AG09309 (cell line): ENCODE measurements around the gene HBEGF.

ENCODE experiments used
- DNase-seq: peaks from one replicate; pipeline ENCODE4 v3.0.0-alpha.2; 2010; ENCODE audit warnings: low read depth
- H3K4me3 ChIP-seq: 2 replicates; pipeline ENCODE4 v1.5.1; 2011; ENCODE audit warnings: mild to moderate bottlenecking, low read depth, low read length, moderate library complexity; ENCODE audit not compliant: control insufficient read depth
- CTCF ChIP-seq: IDR thresholded peaks from 2 replicates; pipeline ENCODE4 v1.5.1; 2011; ENCODE audit warnings: mild to moderate bottlenecking, low read depth, low read length, inconsistent platforms; ENCODE audit not compliant: insufficient read depth, control insufficient read depth; ENCODE audit errors: missing control alignments

The HBEGF gene

GRCh38 chr5:140286424-140286823 is 60.0 kb downstream of the HBEGF start:
- no peak overlapping the region for H3K4me3 ChIP-seq
- TF ChIP-seq CTCF, result no peak
- DNase-seq, result no peak

- H3K4me3 ChIP-seq, result no peak overlapping the region
- TF ChIP-seq CTCF, result no peak
- DNase-seq, result no peak
Observed at GRCh38 chr5:140284013-140284412, 62.4 kb downstream of the HBEGF start.
